HCT116 (cell line): ENCODE measurements around the gene BCL11B.

Source experiments
- POLR2A ChIP-seq: IDR thresholded peaks from 2 replicates; pipeline ENCODE4 v1.7.0; 2011; ENCODE audit warnings: borderline replicate concordance; ENCODE audit not compliant: insufficient read depth, insufficient read length; ENCODE audit errors: extremely low read depth
- POLR2AphosphoS5 ChIP-seq: IDR thresholded peaks from 2 replicates; pipeline ENCODE4 v1.6.1; 2011; ENCODE audit warnings: mild to moderate bottlenecking, low read depth, low read length, moderate library complexity
- SIN3A ChIP-seq: IDR thresholded peaks from 2 replicates; pipeline ENCODE4 v1.6.1; 2012; ENCODE audit warnings: low read depth
- TF ChIP-seq, protein P1 (sequence below), 3 experiments: fragments of 200-600 bp in 1 of 3; sonication (generic) in 1 of 3; IDR thresholded peaks in 2 of 3; conservative IDR thresholded peaks in 1 of 3; 2 replicates each; pipeline ENCODE4 v1.5.1; 2012 to 2017; ENCODE audit warnings: low read depth in 2 of 3, low read length in 2 of 3, antibody characterized with exemption in 1 of 3, borderline replicate concordance in 1 of 3, control low read depth in 1 of 3, mild to moderate bottlenecking in 1 of 3, mixed read lengths in 1 of 3, mixed run types in 1 of 3, moderate library complexity in 1 of 3; ENCODE audit not compliant: insufficient read depth in 1 of 3

GRCh38 chr14:99186956-99187690 is 84.9 kb downstream of the BCL11B start:
- TF ChIP-seq, protein P1, sequence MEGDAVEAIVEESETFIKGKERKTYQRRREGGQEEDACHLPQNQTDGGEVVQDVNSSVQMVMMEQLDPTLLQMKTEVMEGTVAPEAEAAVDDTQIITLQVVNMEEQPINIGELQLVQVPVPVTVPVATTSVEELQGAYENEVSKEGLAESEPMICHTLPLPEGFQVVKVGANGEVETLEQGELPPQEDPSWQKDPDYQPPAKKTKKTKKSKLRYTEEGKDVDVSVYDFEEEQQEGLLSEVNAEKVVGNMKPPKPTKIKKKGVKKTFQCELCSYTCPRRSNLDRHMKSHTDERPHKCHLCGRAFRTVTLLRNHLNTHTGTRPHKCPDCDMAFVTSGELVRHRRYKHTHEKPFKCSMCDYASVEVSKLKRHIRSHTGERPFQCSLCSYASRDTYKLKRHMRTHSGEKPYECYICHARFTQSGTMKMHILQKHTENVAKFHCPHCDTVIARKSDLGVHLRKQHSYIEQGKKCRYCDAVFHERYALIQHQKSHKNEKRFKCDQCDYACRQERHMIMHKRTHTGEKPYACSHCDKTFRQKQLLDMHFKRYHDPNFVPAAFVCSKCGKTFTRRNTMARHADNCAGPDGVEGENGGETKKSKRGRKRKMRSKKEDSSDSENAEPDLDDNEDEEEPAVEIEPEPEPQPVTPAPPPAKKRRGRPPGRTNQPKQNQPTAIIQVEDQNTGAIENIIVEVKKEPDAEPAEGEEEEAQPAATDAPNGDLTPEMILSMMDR (IDR thresholded peaks at IDR 0.05 in 2 of 3, conservative IDR thresholded peaks at IDR 0.05 in 1 of 3; ENCODE audit: borderline replicate concordance in 1 of 3, insufficient read depth in 1 of 3, low read depth in 2 of 3, low read length in 2 of 3), result no peak
- TF ChIP-seq POLR2AphosphoS5, result no peak
- TF ChIP-seq POLR2A, result no peak
- no peak for TF ChIP-seq SIN3A
